HL-60 (cell line): ENCODE results near the gene ELOVL2.

ENCODE experiments used
- DNase-seq, 2 experiments: peaks; one replicate each; pipeline ENCODE4 v3.0.0-alpha.2; 2010 to 2020; ENCODE audit warnings: low read depth in 1 of 2, low spot score in 1 of 2
- H3K27ac ChIP-seq: fragments of 250-450 bp; sonication (Bioruptor Pico); replicated peaks from 2 replicates; pipeline ENCODE4 v1.5.1; 2020; ENCODE audit warnings: mild to moderate bottlenecking, moderate library complexity
- H3K27me3 ChIP-seq: fragments of 250-450 bp; sonication (Bioruptor Pico); 2 replicates; pipeline ENCODE4 v1.5.1; 2021; ENCODE audit warnings: mild to moderate bottlenecking, moderate library complexity; ENCODE audit not compliant: insufficient read depth, poor library complexity, severe bottlenecking
- H3K4me3 ChIP-seq: replicated peaks from 2 replicates; pipeline ENCODE4 v1.5.1; 2011; ENCODE audit warnings: mild to moderate bottlenecking, control low read depth, low read length; ENCODE audit not compliant: insufficient read depth
- GABPA ChIP-seq: IDR thresholded peaks from 2 replicates; pipeline ENCODE4 v1.6.1; 2012; ENCODE audit warnings: low read depth
- POLR2AphosphoS5 ChIP-seq: IDR thresholded peaks from 2 replicates; pipeline ENCODE4 v1.6.1; 2012; ENCODE audit warnings: low read depth
- SPI1 ChIP-seq: IDR thresholded peaks from 2 replicates; pipeline ENCODE4 v1.6.1; 2012; ENCODE audit warnings: low read depth, mild to moderate bottlenecking, borderline replicate concordance
- TF ChIP-seq, protein P1 (sequence below): IDR thresholded peaks from one replicate; pipeline ENCODE4 v1.5.1; 2011; ENCODE audit warnings: low read length, control low read depth, inconsistent platforms; ENCODE audit not compliant: insufficient read depth
- TF ChIP-seq, protein P2 (sequence below): IDR thresholded peaks from 2 replicates; pipeline ENCODE4 v1.6.1; 2012; ENCODE audit warnings: low read depth; ENCODE audit not compliant: insufficient replicate concordance

ELOVL2 gene

DNA sequence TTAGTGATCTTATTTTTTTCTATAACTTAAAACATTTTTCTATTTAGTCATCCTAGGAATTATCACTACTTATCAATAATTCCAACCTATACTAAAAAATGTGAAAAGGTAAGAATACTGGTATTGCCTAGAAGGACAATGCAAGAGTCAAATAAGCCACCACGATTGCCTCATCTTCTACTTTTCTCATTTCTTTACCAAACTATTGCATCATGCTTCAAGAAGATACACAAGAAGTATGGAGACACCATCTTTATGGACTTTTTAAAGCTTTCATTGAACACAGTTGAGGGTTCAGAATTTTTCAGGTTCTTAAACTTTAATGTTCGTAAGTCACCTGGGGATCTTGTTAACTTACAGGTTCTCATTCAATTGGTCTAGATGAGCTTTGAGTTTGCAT is 25.9 kb downstream of the ELOVL2 start:
- DNase-seq, result peak; percentile 15 to 18
- Histone ChIP-seq H3K27ac (no peak overlapping the region), H3K4me3 (no peak overlapping the region), H3K27me3 (no peaks in the 10 kb centered on the region)
- TF ChIP-seq, protein P1, sequence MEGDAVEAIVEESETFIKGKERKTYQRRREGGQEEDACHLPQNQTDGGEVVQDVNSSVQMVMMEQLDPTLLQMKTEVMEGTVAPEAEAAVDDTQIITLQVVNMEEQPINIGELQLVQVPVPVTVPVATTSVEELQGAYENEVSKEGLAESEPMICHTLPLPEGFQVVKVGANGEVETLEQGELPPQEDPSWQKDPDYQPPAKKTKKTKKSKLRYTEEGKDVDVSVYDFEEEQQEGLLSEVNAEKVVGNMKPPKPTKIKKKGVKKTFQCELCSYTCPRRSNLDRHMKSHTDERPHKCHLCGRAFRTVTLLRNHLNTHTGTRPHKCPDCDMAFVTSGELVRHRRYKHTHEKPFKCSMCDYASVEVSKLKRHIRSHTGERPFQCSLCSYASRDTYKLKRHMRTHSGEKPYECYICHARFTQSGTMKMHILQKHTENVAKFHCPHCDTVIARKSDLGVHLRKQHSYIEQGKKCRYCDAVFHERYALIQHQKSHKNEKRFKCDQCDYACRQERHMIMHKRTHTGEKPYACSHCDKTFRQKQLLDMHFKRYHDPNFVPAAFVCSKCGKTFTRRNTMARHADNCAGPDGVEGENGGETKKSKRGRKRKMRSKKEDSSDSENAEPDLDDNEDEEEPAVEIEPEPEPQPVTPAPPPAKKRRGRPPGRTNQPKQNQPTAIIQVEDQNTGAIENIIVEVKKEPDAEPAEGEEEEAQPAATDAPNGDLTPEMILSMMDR, result no peak
- TF ChIP-seq, protein P2, sequence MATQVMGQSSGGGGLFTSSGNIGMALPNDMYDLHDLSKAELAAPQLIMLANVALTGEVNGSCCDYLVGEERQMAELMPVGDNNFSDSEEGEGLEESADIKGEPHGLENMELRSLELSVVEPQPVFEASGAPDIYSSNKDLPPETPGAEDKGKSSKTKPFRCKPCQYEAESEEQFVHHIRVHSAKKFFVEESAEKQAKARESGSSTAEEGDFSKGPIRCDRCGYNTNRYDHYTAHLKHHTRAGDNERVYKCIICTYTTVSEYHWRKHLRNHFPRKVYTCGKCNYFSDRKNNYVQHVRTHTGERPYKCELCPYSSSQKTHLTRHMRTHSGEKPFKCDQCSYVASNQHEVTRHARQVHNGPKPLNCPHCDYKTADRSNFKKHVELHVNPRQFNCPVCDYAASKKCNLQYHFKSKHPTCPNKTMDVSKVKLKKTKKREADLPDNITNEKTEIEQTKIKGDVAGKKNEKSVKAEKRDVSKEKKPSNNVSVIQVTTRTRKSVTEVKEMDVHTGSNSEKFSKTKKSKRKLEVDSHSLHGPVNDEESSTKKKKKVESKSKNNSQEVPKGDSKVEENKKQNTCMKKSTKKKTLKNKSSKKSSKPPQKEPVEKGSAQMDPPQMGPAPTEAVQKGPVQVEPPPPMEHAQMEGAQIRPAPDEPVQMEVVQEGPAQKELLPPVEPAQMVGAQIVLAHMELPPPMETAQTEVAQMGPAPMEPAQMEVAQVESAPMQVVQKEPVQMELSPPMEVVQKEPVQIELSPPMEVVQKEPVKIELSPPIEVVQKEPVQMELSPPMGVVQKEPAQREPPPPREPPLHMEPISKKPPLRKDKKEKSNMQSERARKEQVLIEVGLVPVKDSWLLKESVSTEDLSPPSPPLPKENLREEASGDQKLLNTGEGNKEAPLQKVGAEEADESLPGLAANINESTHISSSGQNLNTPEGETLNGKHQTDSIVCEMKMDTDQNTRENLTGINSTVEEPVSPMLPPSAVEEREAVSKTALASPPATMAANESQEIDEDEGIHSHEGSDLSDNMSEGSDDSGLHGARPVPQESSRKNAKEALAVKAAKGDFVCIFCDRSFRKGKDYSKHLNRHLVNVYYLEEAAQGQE, result no peak
- TF ChIP-seq SPI1 (no peak), POLR2AphosphoS5 (no peak), GABPA (no peak)

DNA sequence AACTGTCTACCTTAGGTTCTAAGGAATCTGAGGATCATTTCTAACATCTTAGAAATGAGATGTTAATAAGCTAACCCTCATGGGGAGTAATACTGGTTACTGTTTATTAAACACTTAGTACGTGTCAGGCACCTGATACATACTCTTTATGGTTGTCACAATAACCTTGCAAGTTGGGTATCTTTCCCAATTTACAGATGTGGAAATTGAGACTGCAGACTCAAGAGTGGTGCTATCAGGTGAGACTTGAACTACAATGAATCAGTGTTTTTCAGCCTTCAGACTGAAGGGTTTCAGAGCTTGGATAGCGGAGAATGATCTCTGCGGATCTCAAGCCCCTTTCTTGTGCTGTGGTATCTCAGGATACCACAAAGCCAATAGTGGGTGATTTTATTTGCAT is 27.0 kb downstream of the ELOVL2 start:
- Histone ChIP-seq H3K27me3 (no peaks in the 10 kb centered on the region), H3K27ac (no peak overlapping the region), H3K4me3 (no peak overlapping the region)
- DNase-seq, result no peak
- TF ChIP-seq, protein P1, result no peak
- TF ChIP-seq POLR2AphosphoS5, result no peak
- no peak for TF ChIP-seq SPI1
- TF ChIP-seq, protein P2, result no peak
- no peak for TF ChIP-seq GABPA

DNA sequence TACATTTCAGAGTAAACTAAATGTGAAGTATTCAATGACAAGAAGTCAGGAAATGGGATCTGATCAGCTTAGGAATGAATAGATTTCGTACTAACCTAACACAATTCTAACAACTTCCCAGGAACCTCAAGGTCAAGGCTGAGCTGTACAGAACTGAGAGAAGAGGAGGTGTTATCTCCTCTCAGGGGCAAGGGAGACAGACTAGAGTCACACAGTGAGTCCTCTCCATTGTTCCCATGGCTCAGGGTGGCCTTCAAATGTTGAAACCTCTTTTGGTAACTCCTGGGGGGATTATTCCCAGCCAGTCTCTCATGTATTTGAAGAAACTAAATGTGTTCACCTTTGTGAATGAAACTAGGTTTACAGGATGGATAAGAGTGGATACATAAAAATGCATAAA is 27.7 kb downstream of the ELOVL2 start:
- H3K4me3 ChIP-seq, result no peak overlapping the region
- TF ChIP-seq POLR2AphosphoS5 (no peak), GABPA (no peak), SPI1 (no peak)
- TF ChIP-seq, protein P2, result no peak
- TF ChIP-seq, protein P1, result no peak
- DNase-seq, result no peak
- H3K27me3 ChIP-seq, result peaks cover under 1% of the 10 kb centered on the region
- H3K27ac ChIP-seq, result no peak overlapping the region
